NCI-H2081 treated with DMSO at 0.1 percent for 48 hours (cell line): ENCODE results near the gene TP53TG5.

ENCODE experiments used
- DNase-seq: peaks from one replicate; lab custom pipeline; 2025; lab: John Stamatoyannopoulos, UW

The TP53TG5 gene

DNA sequence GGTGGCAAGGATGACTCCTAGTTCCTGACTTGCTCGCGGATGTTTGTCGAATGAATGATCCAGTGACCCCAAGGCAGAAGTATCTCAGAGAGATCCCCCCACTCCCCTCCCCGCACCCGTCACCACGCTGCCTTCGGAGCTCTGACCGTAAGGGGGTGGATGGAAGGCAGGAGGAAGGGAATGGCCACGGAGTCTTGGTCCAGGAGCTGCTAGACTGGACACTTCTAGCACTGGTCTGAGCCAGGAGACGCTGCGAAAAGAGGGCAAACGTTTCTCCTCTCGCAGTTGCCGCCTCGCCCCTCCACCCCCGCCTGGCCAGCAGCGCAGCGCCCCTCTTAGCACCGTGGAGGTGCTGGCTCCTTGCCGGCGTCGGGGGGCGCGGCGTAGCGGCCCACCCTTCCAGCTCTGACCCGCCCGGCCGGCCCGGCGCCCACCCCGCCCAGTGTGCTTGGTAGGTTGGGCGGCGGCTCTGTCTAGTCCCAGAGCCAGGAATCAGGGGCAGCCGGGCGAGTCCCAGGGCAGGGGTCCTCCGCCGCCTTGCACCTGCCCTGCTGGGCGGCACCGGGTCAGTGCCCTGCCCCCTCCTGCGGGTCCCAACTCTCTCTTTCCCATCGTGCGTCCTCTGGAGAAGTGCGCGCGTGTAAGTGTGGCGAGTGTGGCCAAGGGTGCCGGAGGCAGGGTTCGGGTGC is 27.6 kb upstream of the TP53TG5 start:
- no peak for DNase-seq

- DNase-seq, result no peak
Observed at GRCh38 chr20:45404438-45404837, 26.3 kb upstream of the TP53TG5 start.

- DNase-seq, result no peak
Observed at GRCh38 chr20:45402946-45403345, 24.8 kb upstream of the TP53TG5 start.

DNA sequence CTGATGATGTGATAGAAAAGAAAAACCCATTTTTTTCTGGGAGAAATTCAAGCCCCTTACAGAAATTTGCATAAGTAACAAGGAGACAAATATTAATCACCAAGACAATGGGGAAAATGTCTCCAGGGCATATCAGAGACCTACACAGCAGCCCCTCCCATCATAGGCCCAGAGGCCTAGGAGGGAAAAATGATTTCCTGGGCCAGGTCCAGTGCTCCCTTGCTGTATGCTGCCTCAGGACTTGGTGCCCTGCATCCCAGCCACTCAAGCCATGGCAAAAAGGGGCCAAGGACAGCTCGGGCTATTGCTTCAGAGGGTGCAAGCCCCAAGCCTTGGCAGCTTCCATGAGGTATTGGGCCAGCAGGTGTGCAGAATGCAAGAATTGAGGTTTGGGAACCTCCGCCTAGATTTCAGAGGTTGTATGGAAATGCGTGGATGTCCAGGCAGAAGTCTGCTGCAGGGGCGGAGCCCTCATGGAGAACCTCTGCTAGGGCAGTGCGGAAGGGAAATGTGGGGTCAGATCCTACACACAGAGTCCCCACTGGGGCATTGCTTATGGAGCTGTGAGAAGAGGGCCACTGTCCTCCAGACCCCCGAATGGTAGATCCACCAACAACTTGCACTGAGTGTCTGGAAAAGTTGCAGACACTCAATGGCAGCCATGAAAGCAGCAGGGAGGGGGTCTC is 22.4 kb upstream of the TP53TG5 start:
- DNase-seq, result no peak

- DNase-seq, result no peak
Observed at GRCh38 chr20:45399018-45399417, 20.9 kb upstream of the TP53TG5 start.

GRCh38 chr20:45395114-45395415 is 16.9 kb upstream of the TP53TG5 start:
- DNase-seq, result no peak

DNA sequence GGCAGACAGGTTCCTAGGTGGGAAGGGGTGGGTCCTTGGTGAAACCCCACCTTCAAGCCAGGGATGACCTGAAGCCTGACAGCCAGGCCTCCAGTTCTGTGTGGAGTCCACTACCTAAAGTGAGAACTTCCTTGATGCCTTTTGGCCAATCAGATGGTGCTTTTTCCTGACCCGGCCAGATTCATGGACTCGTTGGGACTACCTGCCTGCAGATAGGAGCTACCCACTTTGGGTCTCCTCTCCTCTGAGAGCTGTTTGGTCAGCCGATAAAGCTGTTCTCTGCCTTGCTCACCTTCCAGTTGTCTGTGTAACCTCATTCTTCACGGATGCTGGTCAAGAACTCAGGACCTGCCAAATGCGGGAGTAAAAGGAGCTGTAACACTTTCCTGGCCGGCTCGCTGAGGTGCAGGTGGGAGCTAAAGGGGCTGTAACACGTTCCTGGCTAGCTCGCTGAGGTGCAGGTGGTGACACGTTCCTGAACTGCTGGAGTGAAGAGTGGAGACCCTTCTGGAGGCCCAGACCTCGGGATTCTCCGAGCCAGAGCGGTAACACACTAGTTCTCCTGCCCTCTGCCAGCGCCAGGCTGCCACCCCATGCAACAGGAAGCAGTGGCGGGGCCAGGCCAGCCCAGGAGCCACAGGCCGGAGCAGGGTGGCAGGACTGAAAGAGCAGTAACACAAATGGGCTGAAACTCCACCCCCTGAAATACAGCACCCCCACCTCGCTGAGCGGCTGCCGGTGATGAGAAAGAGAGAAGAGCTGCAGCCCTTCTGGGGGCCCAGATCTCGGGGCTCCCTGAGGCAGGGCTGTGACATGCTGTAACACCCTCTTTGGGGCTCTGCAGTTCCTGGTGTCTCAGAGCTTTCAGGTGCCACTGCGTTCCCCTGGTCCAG is 16.3 kb upstream of the TP53TG5 start:
- DNase-seq, result no peak

DNA sequence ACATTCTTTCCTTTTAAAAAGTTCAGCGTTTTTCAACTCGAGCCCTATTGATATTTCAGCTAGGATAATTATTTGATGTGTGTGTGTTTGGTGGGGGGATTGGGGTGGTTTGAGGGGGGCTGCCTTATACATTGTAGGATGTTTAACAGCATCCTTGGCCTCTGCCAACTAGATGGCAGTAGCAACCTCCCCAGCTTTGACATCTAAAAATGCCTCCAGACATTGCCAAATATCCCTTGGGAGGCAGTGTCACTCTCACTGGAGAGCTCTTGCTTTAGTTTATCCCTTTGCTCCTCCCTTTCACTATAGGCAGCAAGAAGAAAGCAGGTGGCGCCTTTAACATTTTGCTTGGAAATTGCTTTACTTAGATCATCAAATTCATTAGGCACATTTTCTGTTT is 14.6 kb upstream of the TP53TG5 start:
- DNase-seq, result no peak

- no peak for DNase-seq
Observed at GRCh38 chr20:45391559-45391958, 13.4 kb upstream of the TP53TG5 start.

GRCh38 chr20:45390931-45391330 is 12.8 kb upstream of the TP53TG5 start:
- DNase-seq, result no peak

GRCh38 chr20:45387274-45387673 is 9.1 kb upstream of the TP53TG5 start:
- DNase-seq, result no peak

GRCh38 chr20:45377269-45377668 is 856 bp downstream of the TP53TG5 start:
- no peak for DNase-seq

DNA sequence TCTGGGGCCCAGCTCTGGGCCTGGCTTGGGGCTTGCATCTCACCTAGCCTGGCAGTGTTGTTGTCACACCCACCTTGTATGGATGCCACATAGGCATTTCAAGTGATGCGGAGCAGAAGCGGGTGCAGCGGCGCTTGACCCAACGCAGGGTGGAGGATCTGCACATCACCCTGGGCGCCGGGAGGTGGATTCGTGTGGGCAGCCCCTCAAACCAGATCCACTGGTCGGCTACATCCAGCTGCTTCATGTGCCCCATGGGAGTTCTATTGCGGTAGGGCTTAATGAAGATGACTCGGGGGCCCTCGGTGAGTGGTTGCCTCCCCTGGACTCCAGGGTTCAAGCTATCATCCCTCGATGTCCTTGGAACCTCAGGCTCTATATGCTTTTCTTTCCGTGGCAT is 3.2 kb downstream of the TP53TG5 start:
- DNase-seq, result no peak

DNA sequence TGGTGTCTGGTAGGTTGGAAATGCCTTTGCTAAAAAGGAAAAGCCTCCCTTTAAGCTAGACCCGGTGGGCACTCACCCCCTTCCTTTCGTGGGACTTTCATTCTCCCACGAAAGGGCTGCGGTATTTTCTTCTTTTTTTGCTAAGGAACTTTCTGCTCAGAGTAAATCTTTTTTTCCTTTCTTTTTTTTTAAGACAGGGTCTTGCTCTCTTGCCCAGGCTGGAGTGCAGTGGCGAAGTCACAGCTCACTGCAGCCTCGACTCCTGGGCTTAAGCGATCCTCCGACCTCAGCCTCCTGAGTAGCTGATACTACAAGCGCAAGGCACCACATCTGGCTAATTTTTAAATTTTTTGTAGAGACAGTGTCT is 4.0 kb downstream of the TP53TG5 start:
- DNase-seq, result no peak

DNA sequence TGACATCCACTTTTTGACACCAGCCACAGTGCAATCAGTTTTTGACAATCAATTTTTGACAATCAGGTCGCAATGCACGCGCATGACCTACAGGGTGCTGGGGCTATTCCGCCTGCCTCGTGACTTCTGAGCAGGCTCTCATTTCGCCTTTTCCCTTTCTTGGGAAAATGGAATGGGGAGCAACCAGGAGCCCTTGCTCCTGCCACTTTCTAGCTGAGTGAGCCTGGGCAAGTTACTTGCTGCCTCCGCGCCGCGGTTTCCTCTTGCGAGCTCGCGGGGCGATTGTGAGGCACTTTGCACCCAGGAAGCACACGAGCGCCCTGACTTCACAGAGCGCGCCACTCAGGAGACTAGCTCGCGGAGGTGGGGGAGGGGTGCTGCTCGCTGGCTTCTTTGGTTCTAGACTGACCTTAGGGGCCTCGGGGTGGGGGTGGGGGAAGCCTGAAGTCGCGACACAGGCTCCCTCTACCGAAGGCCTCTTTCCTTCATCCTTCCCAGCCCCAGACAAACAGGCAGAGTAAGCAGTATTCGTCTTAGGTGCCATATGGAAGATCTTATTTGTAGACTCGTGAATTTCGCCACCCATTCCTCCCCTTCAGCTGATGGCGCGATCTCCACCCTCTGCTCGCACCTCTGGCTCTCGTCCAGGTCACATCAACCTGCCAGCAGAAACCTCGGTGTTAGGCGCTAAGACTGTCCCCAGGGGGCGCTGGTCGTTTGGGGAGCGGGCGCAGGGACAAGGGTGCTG is 4.6 kb downstream of the TP53TG5 start:
- no peak for DNase-seq

DNA sequence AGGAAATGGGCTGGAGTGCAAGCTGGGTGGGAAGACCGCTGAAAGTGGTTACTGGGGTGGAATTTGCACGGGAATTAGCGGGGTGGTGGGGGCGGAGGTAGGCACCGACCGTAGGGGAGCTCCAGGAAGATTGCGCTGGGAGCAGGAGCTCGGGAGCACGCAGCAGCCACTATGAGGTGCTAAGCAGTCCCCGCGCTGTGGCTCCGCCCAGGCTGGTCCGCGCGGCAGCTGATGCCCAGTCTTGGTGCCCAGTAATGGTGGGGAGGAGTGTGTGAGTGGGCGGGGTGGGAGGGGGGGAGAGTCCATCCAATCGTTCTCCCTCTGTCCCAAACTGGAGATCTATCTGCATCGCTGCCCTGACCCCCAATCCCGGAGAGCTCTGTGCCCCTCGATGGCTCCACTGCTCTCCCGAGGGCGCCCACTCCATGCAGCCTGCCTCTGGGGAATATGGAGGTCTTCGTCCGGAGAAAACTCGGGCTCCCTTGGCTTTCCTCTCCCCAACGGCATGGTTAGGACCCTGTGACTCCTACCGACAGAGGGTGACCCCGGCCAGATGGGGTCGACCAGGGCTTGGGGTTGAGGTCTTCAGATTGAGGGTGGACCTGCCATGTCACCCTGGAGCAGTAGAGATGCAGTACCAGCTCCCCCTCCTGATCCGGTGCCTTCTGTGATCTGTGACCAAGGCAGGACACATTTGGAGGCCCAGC is 5.3 kb downstream of the TP53TG5 start:
- DNase-seq, result no peak

GRCh38 chr20:45372241-45372640 is 5.9 kb downstream of the TP53TG5 start:
- DNase-seq, result no peak

DNA sequence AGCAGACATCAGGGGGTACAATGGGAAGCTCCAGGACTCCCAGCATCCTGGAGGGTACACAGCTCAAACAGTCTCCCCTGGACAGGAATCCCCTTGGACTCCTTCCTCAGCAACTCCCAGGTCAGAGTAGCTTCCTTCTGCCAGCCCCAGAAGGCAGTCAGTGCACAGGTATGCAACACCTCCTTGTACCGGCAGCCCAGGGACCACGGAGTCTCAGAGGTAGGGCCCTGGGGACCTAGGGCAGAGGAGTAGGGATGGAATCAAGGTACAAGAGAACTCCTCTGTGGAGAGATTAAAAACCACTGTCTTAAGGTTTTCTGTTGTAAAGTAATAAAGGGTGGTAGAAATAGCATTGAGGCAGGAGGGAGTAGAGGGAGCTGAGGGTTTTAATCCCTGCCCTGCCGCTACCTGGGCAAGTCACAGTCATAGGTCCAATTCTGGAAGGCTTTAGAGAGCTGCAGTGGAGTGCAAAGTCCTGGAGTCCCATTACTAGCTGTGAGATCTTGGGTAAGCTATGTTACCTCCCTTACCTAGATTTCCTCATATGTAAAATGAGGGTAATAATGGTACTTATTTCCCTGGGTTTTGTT is 7.5 kb downstream of the TP53TG5 start:
- DNase-seq, result no peak

DNA sequence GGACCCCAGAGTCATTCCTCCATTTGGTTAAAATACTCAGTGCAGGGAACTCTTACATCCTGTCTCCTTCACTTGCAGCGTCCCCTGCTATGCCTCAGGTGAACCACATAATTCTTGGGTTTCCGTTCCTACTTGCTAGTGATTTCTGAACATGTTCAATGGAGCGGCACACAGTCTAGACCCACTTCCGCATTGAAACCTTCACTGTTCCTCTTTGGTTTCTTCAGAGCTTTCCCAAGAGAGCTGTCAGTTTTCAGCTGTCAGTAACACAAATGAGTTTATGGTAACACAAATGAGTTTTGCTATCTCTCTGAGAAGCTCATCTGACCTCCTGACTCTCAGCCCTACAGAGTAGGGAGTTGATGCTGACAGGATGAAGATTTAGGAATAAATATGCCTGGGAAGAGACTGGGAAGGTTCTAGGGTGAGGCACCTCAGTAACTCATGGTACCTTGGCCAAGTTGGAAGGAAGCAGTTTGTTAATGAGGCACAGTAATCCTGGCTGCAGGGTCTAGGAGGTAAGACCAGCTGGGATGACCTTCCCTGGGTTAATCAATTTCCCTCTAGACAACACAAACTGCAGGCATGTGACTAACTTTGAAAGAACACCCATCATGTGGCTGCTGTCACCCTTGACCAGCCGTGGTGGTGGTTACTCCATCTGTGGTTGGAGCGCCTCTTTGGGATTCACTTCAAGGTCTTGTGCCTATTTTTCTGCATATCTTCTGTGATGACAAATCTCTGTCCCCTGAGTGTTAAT is 9.7 kb downstream of the TP53TG5 start:
- no peak for DNase-seq

DNA sequence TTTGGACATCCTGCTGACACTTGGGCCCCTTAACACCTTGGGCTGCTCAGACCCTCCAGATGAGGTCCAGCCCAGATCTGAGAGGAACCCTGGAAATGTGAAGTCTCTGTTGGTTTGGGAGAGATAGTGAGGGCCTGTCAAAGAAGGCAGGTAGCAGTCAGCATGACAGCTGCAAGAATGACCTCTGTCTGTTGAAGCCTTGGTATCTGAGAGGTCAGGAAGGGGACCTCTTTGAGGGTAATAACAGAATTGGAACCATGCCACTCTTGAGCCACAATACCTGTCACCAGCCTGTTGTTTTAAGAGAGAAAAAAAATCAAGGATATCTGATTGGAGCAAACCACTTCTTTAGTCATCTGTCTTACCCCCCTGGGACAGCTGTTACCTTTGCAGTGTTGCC is 11.0 kb downstream of the TP53TG5 start:
- no peak for DNase-seq

DNA sequence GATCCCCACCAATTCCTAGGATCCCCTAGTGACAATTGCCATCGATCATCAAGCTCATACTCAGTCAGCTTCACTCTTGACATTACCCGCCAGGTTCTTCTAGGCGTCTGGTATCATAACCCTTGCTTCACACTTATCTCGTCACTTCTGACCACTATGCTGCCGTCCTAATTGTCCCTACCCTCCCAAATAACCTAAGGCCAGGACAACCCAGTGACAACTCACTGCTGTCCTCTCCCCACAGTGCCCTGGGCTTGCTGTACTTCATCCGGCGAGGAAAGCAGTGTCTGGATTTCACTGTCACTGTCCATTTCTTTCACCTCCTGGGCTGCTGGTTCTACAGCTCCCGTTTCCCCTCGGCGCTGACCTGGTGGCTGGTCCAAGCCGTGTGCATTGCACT is 11.5 kb downstream of the TP53TG5 start:
- DNase-seq, result no peak
